Measurements from ENCODE around the gene CACNA1S. TPM values are rescaled to one million over a fixed set of nuclear protein-coding genes. Genes with fewer than 3 reads are reported as not detected.

Gene CACNA1S
- total RNA-seq, 4 donors from 2014 or later: 0.07 TPM; not detected in 3

DNA sequence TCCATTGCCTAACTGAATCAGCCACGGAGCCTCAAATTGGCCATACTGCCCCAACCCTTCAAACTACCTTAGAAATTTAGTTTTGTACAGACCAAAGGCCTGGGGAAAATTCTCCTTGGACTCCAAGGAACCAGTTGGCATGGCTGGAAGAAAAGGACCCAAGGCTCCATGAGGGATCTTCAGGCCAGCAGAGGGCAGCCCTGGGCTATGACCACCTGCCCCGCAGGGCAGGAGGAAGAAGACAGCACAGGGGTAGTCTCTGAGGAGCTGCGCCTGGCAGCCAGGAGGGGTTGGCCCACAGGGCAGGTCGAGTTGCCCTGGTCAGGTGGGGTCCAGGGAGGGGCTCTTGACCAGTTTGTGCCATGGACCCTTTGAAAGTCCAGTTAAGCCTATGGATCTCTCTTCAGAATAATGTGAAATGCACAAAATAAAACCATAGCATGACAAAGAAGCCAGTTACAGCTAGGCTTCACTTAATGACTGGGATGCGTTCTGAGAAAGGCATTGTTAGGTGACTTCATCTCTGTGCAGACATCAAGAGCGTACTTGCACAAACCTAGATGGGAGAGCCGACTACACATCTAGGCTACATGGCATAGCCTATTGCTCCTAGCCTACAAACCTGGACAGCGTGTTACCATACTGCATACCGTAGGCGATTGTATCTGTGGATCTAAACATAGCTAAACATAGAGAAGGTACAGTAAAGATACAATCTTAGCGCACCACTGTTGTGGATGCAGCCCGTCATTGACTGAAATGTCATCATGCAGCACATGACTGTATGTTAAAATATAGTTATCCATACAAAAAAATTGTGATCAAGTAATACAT is 26.1 kb downstream of the CACNA1S start:
- TF ChIP-seq, protein P1, sequence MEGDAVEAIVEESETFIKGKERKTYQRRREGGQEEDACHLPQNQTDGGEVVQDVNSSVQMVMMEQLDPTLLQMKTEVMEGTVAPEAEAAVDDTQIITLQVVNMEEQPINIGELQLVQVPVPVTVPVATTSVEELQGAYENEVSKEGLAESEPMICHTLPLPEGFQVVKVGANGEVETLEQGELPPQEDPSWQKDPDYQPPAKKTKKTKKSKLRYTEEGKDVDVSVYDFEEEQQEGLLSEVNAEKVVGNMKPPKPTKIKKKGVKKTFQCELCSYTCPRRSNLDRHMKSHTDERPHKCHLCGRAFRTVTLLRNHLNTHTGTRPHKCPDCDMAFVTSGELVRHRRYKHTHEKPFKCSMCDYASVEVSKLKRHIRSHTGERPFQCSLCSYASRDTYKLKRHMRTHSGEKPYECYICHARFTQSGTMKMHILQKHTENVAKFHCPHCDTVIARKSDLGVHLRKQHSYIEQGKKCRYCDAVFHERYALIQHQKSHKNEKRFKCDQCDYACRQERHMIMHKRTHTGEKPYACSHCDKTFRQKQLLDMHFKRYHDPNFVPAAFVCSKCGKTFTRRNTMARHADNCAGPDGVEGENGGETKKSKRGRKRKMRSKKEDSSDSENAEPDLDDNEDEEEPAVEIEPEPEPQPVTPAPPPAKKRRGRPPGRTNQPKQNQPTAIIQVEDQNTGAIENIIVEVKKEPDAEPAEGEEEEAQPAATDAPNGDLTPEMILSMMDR (IDR thresholded peaks at IDR 0.05): peak; percentile 45 to 54 (median 46)
- TF ChIP-seq POLR2A (IDR thresholded peaks at IDR 0.05): no peak
- no peaks in the 10 kb centered on the region for H3K9me3 ChIP-seq
- intact Hi-C loops (cut with DNase I; ENCODE audit: low total_unique reads): no loop called here
- no peaks in the 10 kb centered on the region for H3K27me3 ChIP-seq
- H3K36me3 ChIP-seq: no peaks in the 10 kb centered on the region
- H3K4me1 ChIP-seq: no peaks in the 10 kb centered on the region
- no peak overlapping the region for H3K27ac ChIP-seq
- peak; percentile 25 to 31 for DNase-seq
- H3K4me3 ChIP-seq: no peak overlapping the region

DNA sequence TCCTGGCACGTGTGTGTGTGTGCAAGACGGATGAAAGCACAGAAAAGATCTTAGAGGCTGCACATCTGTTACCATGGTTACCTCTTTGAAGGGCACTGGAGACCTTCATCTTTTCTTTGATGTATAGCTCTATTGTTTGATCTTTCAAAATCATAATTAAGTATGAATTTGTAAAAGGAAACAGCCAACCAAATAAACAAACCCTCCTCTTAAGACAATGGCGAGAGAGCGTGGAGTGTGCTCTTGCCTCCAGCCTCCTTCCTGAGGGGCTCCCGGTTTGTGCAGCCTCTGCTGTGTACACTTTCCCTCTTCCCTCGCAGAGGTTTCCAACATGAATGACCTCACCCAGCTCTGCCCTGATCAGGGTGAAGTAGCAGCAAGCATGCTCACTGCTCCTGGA is 27.9 kb downstream of the CACNA1S start:
- no peak overlapping the region for H3K27ac ChIP-seq
- DNase-seq: no peak
- H3K4me1 ChIP-seq: no peaks in the 10 kb centered on the region
- intact Hi-C loops (cut with DNase I; ENCODE audit: low total_unique reads): no loop called here
- no peak overlapping the region for H3K4me3 ChIP-seq
- no peaks in the 10 kb centered on the region for H3K36me3 ChIP-seq
- no peak for TF ChIP-seq POLR2A (IDR thresholded peaks at IDR 0.05)
- no peaks in the 10 kb centered on the region for H3K27me3 ChIP-seq
- no peaks in the 10 kb centered on the region for H3K9me3 ChIP-seq

DNA sequence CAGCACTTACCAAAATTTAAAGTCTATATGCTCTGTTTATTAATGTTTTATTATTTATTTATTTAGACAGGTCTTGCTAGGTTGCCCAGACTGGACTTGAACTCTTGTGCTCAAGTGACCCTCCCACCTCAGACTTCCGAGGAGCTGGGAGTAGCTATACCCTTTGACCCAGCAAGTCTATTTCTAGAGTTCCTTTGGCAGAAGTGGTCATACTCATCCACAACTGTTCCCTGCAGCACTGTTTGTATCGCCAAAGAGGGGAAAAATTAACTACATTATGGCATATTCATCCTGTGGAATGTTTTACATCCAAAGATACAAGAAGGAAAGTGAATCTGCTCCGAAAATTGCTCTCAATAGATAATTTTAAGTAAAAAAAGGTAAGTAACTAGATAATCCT is 28.5 kb downstream of the CACNA1S start:
- DNase-seq: no peak
- H3K9me3 ChIP-seq: no peaks in the 10 kb centered on the region
- no peaks in the 10 kb centered on the region for H3K36me3 ChIP-seq
- TF ChIP-seq, protein P1 (IDR thresholded peaks at IDR 0.05): no peak
- no peak for TF ChIP-seq POLR2A (IDR thresholded peaks at IDR 0.05)
- intact Hi-C loops (cut with DNase I; ENCODE audit: low total_unique reads): no loop called here
- no peaks in the 10 kb centered on the region for H3K27me3 ChIP-seq
- no peaks in the 10 kb centered on the region for H3K4me1 ChIP-seq
- H3K27ac ChIP-seq: no peak overlapping the region
- H3K4me3 ChIP-seq: no peak overlapping the region

DNA sequence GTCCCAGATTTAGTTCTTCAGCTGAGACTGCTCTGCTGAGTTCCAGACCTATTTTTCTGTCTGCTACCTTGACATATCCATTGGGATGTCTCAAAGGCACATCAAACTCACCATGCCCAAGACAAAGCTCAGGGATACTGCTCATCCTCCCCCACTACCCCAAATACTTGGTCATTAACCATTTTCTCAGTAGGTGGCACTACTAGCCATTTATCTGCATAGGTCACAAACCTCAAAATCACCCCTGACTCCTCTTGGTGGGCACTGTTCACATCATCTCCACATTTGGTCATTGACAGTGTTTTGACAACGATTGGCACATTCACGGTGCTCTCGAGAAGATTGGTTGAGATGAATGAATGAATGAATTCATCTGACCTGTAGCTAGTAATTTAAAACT is 32.1 kb downstream of the CACNA1S start:
- H3K9me3 ChIP-seq: no peaks in the 10 kb centered on the region
- intact Hi-C loops (cut with DNase I; ENCODE audit: low total_unique reads): no loop called here
- no peak for DNase-seq
- H3K36me3 ChIP-seq: no peaks in the 10 kb centered on the region
- TF ChIP-seq, protein P1 (IDR thresholded peaks at IDR 0.05): no peak
- TF ChIP-seq POLR2A (IDR thresholded peaks at IDR 0.05): no peak
- no peaks in the 10 kb centered on the region for H3K4me1 ChIP-seq
- H3K27ac ChIP-seq: no peak overlapping the region
- H3K27me3 ChIP-seq: no peaks in the 10 kb centered on the region
- no peak overlapping the region for H3K4me3 ChIP-seq

DNA sequence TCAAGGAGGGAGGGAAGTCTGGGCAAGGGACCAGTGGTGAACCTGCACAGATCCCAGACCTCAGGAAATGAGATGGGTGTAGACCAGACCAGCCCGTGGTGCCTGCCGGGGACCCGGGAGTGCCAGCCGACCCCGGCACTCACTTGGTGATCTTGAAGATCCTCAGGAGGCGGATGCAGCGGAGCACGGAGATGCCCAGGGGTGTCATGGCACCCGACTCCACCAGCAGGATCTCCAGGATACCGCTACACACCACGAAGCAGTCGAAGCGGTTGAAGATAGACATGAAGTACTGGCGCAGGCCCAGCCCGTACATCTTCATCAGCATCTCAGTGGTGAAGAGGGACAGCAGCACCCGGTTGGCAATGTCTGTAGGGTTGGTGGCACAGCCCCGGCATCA is 34.5 kb downstream of the CACNA1S start:
- H3K4me3 ChIP-seq: no peak overlapping the region
- no peak for TF ChIP-seq POLR2A (IDR thresholded peaks at IDR 0.05)
- TF ChIP-seq, protein P1 (IDR thresholded peaks at IDR 0.05): no peak
- intact Hi-C loops (cut with DNase I; ENCODE audit: low total_unique reads): no loop called here
- no peaks in the 10 kb centered on the region for H3K4me1 ChIP-seq
- no peaks in the 10 kb centered on the region for H3K9me3 ChIP-seq
- H3K36me3 ChIP-seq: no peaks in the 10 kb centered on the region
- no peak overlapping the region for H3K27ac ChIP-seq
- no peaks in the 10 kb centered on the region for H3K27me3 ChIP-seq
- DNase-seq: no peak
